Prostate gland (tissue), 2 donors: ENCODE data around the gene NEDD4L. TPM values are rescaled to one million over a fixed set of nuclear protein-coding genes. Genes with fewer than 3 reads are reported as not detected.

Experiments
- DNase-seq: peaks from one replicate; pipeline ENCODE4 v3.0.0-alpha.2; 2019; ENCODE audit warnings: low spot score
- H3K27ac ChIP-seq, 2 donors: fragments of 200-600 bp; sonication (generic); 2 replicates each; pipeline ENCODE4 v1.5.1; 2017 to 2019
- H3K27me3 ChIP-seq: fragments of 200-600 bp; sonication (generic); replicated peaks from 2 replicates; pipeline ENCODE4 v1.5.1; 2019; ENCODE audit not compliant: insufficient read depth
- H3K36me3 ChIP-seq, 2 donors: fragments of 200-600 bp; sonication (generic); 1 replicate in 1 of 2; 2 replicates in 1 of 2; pipeline versions ENCODE4 v1.5.1 to v1.8.1; 2017 to 2019
- H3K4me1 ChIP-seq: fragments of 200-600 bp; sonication (generic); replicated peaks from 2 replicates; pipeline ENCODE4 v1.5.1; 2019
- H3K4me3 ChIP-seq, 2 donors: fragments of 200-600 bp; sonication (generic); 2 replicates each; pipeline ENCODE4 v1.5.1; 2017 to 2019
- H3K9me3 ChIP-seq: fragments of 200-600 bp; sonication (generic); 2 replicates; pipeline ENCODE4 v1.5.1; 2017
- POLR2A ChIP-seq: fragments of 450-650 bp; IDR thresholded peaks from one replicate; pipeline ENCODE4 v1.6.1; 2016; ENCODE audit warnings: antibody characterized with exemption, mild to moderate bottlenecking
- POLR2AphosphoS5 ChIP-seq: sonication (generic); formaldehyde crosslinking; IDR thresholded peaks from one replicate; pipeline ENCODE4 v1.6.1; 2017; ENCODE audit warnings: antibody characterized with exemption
- WGBS: methylation state at CpG from one replicate; pipeline ENCODE4 v1.1.5; 2018; 5-methylcytosine and 5-hydroxymethylcytosine counted together
- intact Hi-C: fragments of 100-400 bp; cut with DNase I; formaldehyde crosslinking; loops from one replicate; pipeline ENCODE4 v1.14.2; 2022
- total RNA-seq, 2 donors: library from RNA; depleted of rRNA; stranded (reverse); fragments of >200 nt; gene quantifications; one replicate each; pipeline ENCODE4 v1.1.0, GENCODE V29; 2016
- TF ChIP-seq, protein P1 (sequence below), 4 experiments: fragments of 200-600 bp in 2 of 4; fragments of 450-650 bp in 2 of 4; sonication (generic) in 2 of 4; IDR thresholded peaks; 1 replicate in 3 of 4; 2 replicates in 1 of 4; pipeline ENCODE4 v1.5.1; 2016 to 2019; ENCODE audit warnings: antibody characterized with exemption in 4 of 4, mild to moderate bottlenecking in 2 of 4, moderate library complexity in 2 of 4

Gene NEDD4L
- total RNA-seq, 2 donors from 2014 or later, result 280 to 420 TPM

DNA sequence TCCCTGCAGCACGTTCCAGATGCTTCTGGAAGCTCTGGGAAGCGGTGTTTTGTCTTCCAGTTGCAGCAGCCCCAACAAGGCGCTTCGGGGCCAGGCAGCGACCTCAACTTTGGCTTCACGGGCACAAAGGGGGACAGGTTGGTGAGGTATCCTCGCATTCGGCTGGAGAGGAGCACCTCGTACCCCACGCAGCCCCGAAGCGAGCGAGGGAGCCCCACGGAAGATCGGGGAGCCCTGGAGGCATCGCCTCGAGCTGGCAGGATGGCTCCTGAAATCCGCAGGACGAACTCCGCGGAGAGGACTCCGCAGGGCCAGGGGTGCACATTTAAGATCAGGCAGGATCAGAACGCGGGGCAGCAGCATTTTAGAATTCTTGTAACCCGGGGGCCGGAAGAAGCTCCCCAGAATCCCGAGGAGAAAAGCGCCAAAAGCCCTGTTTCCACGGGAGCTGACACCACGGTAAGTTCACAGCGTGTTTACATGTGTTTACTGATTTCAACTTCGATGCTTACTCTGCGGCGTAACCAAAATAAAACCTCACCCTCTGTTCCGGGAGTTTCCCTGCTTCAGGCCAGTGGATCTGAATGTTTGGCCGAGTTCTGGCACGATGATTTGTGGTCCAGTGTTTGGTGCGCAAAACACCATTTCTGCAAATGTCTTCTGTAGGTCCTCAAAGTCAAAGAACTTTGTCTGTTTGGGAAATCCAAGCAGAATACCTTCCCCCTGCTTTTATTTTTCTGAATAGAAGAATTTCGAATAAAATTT is 212.5 kb downstream of the NEDD4L start:
- no peak for DNase-seq
- no peak overlapping the region for H3K27ac ChIP-seq
- no peak overlapping the region for H3K4me3 ChIP-seq
- no peaks in the 10 kb centered on the region for H3K9me3 ChIP-seq
- peaks cover 0 to 8% of the 10 kb centered on the region in 2 donors for H3K36me3 ChIP-seq
- TF ChIP-seq, protein P1, sequence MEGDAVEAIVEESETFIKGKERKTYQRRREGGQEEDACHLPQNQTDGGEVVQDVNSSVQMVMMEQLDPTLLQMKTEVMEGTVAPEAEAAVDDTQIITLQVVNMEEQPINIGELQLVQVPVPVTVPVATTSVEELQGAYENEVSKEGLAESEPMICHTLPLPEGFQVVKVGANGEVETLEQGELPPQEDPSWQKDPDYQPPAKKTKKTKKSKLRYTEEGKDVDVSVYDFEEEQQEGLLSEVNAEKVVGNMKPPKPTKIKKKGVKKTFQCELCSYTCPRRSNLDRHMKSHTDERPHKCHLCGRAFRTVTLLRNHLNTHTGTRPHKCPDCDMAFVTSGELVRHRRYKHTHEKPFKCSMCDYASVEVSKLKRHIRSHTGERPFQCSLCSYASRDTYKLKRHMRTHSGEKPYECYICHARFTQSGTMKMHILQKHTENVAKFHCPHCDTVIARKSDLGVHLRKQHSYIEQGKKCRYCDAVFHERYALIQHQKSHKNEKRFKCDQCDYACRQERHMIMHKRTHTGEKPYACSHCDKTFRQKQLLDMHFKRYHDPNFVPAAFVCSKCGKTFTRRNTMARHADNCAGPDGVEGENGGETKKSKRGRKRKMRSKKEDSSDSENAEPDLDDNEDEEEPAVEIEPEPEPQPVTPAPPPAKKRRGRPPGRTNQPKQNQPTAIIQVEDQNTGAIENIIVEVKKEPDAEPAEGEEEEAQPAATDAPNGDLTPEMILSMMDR (IDR thresholded peaks at IDR 0.05), result no peak
- TF ChIP-seq POLR2AphosphoS5, result no peak
- no peak for TF ChIP-seq POLR2A
- H3K4me1 ChIP-seq, result no peaks in the 10 kb centered on the region
- intact Hi-C loops, result no loop called here
- 98% methylated on average over 39 of the region's 39 CpGs for WGBS
- H3K27me3 ChIP-seq, result no peaks in the 10 kb centered on the region

DNA sequence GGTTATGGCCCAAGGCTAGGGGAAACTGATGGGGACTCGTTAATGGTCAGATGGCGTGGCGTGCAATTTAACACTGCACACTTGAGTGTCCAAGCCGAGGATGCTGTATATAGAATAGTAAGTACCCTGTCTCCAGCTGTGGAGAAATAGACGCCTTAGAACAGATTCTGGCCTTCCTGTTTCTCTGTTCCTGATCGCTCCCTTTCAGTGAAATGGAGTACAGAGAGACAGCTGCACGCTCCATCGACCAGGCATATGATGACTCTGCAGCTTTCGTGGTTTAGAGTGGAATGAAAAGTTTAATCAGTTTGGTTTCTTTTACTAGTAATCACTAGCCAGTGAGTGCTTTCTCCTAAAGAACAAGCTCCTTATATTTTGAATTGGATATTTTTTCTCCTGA is 213.4 kb downstream of the NEDD4L start:
- H3K4me1 ChIP-seq, result no peaks in the 10 kb centered on the region
- no peaks in the 10 kb centered on the region for H3K9me3 ChIP-seq
- TF ChIP-seq POLR2AphosphoS5 (no peak), POLR2A (no peak)
- TF ChIP-seq, protein P1 (IDR thresholded peaks at IDR 0.05), result no peak
- no peak for DNase-seq
- peaks cover 0 to 8% of the 10 kb centered on the region in 2 donors for H3K36me3 ChIP-seq
- H3K27ac ChIP-seq, result no peak overlapping the region
- no peaks in the 10 kb centered on the region for H3K27me3 ChIP-seq
- 77% methylated on average over 9 of the region's 9 CpGs for WGBS
- no peak overlapping the region for H3K4me3 ChIP-seq
- intact Hi-C loops, result no loop called here

DNA sequence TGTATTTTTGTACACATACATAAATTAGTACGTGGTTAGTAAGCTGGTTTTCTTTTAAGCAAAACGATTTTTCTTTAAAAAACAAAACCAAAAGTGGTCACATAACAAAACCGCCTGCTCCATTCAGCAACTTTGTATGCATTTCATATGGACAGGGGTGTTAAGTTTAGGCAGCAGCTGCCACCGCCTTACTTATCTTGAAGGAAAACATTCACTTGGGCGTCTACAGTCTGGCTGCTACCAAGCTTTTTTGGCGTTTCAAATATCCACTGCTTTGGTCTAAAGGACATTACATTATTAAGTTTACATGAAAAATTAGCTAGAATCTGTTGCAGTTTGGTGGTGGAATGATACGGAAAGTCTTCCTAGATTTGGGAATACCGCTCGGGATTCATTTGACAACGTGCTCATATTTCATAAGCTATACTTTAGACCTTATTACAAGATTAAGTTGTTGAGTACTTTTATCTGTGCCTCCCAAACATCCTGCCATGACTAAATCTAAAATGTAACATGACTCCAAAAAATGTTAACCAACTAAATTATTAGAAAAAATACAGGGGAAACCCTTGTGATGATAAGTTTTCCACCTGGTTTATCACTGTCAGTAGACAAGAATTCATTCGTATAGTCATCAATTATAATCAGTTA is 214.8 kb downstream of the NEDD4L start:
- Histone ChIP-seq H3K4me3 (no peak overlapping the region), H3K27ac (no peak overlapping the region), H3K9me3 (no peaks in the 10 kb centered on the region), H3K36me3 (peaks cover 0 to 8% of the 10 kb centered on the region in 2 donors), H3K4me1 (no peaks in the 10 kb centered on the region), H3K27me3 (no peaks in the 10 kb centered on the region)
- intact Hi-C loops, result no loop called here
- TF ChIP-seq, protein P1 (IDR thresholded peaks at IDR 0.05), result no peak
- TF ChIP-seq POLR2AphosphoS5 (no peak), POLR2A (no peak)
- 96% methylated on average over 11 of the region's 11 CpGs for WGBS
- no peak for DNase-seq

DNA sequence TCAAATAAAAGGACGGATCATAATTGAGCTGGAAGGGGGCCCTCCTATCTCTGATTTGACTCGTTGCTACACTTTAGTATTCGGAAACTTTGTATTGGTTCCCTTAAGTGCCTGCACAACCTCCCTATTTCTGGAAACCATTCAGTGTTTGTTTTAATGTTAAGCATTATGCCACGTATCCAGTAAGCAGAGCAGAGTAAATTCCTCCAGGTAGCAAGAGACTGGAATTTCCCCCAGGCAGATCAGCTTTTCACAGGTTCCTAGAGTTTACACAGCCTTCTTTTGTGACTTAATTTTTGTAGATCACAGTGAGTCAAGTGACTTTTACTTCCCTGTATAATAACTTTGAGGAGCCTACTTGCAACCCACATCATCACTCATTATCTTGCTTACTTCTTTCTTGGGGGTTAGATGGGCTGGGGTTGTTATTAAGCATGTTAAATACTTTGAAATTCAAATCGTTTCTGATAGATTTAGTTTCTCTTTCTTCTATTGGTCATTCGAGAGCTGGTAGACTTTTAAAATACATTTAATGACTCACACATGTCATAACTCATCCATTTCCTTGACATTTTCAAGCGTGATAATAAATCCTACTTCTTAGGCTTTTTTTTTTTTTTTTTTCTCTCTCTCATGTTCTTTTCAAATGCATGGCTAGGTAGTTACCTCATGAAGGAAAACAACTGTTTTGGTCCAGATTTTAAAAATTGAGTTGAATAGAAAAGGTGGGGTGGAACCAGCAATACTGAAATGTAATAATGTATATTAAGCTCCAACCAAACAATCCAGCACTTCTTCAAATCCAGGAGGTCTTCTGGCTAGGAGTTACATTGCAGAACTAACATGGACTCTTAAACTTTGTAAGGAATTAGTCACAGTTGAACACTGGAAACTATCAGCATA is 219.3 kb downstream of the NEDD4L start:
- Histone ChIP-seq H3K9me3 (no peaks in the 10 kb centered on the region), H3K27me3 (no peaks in the 10 kb centered on the region), H3K4me3 (no peak overlapping the region), H3K36me3 (no peaks in the 10 kb centered on the region), H3K27ac (peak overlapping the region; percentile 48 to 77), H3K4me1 (peaks cover 5% of the 10 kb centered on the region)
- TF ChIP-seq POLR2A (no peak), POLR2AphosphoS5 (peak; percentile 61)
- TF ChIP-seq, protein P1 (IDR thresholded peaks at IDR 0.05), result no peak
- peak; percentile 63 for DNase-seq
- 23% methylated on average over 7 of the region's 7 CpGs for WGBS
- intact Hi-C loops, result no loop called here
